Activated gamma-delta T cell treated with anti-CD3 and anti-CD28 coated beads, Interleukin-2, amount 50 U/mL, for 16 hours (primary cell): Measurements from ENCODE around the gene MYO1B.

ENCODE experiments used
- DNase-seq: peaks from one replicate; pipeline ENCODE4 v3.0.0-alpha.2; 2020; ENCODE audit warnings: low read depth

Gene MYO1B

DNA sequence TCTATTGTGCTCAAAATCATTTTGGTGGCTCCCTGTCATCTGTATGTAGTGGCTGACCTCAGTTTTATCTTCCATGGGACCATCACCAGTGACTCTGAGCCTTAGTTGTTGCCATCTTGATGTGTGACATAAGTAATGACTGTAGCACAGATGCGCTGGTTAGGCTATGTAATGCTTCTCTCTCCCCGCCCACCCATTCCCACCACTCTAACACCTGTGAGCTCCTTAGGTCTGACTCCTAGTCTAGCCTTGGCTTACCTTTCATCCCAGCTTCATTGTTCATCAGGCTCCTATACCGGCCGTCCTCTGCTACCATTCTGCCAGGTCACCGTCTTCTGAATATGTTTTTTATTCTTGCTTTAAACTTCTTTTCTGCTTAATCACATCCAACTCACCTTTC, 17.2 kb downstream of the MYO1B start:
- DNase-seq: no peak

DNA sequence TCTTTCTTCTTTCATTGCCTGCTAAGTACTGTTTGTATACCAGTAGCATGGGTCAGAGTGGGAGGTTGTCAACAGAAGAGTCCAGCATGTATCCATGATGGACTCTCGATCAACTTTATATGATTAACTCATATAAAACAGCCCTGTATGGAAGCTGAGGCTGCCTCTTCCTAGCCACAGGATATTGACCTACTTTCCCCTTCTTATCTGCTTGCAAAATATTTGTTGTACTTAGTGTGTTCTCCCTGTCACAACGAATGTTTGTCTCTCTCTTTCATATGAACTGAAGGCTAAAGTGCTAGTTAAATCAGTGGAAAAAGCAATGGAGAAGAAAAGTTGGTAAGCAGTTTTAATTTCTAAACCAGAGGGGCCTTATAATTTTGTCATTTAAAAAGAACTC, 17.8 kb downstream of the MYO1B start:
- no peak for DNase-seq

DNA sequence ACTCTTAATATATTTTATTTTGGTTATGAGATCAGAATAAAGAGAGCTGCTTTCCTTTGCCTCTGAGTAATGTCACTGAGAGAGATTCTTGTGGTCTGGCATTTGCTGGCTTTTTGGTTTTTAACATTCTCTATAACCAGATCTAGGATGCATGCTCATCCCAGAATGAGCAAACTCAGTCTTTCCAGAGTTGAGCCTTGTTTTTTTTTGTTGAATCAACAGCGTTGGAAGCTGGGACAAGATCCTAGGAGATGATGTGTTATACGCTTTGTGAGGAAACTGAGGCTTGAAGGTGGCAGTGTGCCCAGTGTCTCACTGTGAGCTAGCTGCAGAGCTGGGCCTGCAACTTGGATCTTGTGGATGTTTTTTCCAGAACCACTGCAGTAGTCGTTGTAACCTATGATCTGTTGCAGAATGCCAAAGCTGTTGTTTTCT, 19.5 kb downstream of the MYO1B start:
- no peak for DNase-seq

DNA sequence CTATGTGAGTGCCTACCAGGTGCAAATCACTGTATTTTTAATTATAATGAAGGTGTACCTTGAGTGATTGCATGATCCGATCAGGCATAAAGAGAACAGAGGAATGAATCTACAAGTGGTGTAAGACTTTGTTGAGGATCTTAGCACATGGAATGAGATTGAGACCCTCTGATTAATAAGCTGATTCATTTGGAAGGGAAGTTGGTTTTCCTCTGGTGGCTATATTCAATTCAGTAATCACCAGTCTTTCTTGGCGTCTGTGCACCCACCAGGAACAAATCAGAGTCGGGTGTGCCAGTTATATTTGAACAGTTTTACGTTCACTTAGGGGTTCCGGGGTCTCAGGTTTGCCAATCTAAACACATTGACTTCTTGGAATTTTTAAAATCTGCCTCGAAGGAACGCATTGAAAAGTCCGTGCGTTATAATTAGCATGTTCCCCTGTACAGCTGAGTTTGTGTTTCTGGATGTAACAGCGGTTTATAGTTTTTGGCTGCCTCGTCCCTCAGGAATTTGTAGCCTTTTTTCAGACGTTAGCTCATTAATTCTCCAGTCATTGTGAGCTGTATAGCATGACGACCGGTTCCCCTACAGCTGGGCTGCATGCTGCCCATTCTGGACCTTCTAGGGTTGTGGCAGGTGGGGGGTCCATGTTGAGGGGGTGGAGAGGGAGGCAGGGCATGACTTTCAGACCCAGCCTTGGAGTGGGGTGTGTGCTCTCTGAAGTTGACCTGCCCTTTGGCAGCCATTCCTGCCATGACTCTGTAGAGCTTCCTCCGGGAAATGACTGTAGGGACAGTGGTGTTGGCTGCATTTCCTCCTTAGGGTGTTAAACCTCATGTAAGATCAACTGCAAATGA, 20.3 kb downstream of the MYO1B start:
- no peak for DNase-seq

DNA sequence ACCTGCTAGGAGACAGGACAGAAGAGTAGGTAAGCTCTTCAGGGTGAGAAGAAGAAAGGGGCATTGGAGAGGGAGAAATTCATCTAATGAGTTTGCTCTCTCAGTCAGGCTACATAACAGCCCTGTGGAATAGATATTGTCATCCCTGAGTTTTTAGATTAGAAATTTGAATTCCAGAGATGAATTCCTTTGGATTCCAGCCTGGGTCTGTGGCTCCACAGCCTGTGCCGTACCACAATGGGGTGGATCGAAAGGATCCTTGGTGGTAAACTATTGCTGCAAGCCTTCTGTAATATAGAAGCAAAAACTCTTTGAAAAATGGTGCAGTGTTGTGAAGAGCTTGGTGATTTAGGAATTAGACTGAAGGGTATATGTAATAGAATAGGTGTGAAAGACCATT, 21.0 kb downstream of the MYO1B start:
- DNase-seq: no peak

DNA sequence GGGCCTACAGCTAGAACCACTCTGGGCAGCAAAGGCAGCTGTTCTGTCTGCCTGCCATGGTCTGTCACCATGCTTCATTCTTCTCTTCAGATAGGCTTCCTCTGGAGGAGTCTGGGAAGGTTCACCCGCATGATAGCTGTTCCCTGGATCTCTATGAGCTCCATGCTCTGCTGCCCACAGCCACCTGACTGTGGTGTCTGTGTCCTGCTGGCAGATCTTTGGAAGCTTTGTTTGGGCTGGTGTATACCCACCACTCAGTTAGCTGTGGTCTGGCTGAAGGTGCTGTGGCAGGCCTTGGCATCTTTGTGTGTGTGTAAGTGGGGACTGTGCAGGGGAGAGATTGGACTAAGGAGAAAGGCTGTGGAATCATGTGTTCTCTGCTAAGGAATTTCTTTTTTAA, 23.4 kb downstream of the MYO1B start:
- no peak for DNase-seq

DNA sequence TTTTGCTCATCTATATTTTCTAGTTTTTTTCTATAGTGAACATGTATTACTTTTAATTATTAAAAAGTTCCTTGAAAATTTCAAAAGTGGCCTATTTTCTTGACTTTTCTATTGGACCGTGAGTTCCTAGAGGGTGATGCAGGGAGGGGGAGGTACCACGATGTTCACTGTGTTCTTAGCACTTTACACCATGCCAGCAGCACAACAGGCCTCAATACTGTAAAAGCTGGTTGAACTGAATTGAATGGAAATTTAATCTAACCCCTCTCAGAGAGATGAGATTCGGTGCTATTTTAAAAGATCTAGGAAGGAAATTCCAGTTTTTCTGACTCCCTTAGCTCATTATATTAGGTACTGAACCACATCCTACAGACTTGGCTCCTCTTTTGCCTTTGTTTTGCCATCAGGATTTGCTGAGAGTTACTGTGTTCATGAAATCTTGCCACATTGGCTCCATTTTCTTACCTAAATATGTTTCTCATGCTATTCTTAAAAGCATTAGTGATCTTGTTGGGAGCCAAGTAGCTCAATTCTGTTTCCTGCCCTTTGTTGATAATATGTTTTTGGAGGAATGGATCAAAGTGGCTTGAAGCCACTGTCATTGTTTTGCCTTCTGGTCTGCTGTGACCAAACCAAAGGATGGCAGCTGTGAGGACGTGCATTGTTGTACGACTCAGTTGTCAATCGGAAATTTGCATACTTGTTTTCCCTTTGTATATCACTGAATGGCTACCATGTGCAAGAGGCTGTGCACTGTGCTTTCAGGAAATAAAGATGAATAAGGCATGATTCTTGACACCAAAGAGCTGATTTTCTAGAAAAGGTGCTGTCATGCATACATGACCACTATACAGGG, 25.3 kb downstream of the MYO1B start:
- DNase-seq: no peak

DNA sequence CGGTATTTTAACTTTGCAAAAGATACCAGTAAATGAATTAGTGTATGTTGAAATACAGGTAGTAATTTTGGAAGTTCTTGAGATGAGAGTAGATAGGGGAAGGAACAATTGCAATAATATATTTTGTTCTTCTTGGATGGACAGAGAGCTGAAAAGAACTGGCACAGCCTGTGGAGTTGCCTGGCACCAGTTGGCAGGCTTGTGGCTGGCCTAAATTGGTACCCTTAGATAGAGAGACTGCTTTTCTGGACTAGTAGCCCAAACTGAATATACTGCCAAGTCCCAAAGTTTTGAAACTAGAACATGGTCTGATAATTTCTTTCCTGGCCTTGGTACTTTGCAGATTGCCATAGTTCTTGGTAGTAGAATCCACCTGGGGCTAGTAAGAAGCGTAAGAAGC, 26.9 kb downstream of the MYO1B start:
- DNase-seq: no peak

DNA sequence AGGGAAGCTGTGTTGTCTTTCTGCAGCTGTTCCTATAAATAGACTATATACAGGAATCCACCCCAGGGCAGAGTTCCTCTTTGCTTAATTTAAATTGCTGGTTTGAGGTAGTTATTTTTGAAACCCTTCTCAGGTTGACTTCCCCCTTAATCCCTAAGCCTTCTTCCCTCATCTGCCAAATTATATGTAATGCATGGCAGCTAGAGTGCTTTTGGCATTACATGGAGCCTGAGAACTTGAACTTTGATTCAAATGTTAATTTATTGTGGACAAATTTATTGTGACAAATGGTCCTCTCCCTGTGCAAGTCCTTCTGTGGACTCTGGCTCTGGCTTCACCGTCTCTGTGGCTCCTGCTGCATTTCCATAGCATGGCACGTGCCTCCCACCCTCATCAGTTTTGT, 29.2 kb downstream of the MYO1B start:
- no peak for DNase-seq

DNA sequence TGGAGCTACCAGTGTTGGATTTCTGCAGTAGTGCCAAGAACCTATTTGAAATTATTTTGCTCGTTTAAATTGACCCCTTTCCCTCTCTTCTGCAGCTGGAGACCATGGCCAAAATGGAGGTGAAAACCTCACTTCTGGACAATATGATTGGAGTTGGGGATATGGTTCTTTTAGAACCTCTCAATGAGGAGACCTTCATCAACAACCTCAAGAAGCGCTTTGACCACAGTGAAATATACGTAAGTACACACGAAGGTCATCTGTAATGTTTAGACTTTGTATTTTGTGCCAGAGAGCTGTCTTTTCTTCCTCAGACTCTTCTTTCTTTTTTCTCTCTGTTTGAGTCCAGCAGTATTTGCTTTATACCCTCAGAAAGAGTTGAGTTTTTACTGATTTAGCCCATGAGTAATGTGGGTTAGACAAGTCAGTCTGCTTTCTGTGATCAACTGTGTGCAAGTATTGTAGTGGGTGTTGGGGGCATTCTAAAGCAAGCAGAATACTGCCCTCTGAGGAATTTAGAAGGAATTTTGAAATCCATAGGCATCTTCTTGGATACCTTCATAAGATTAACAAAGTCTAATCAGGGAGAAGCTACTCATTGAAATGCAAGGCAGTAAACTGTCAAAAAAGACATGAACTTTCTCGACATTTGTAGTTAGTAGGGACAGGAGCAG, 31.7 kb downstream of the MYO1B start:
- DNase-seq: no peak

DNA sequence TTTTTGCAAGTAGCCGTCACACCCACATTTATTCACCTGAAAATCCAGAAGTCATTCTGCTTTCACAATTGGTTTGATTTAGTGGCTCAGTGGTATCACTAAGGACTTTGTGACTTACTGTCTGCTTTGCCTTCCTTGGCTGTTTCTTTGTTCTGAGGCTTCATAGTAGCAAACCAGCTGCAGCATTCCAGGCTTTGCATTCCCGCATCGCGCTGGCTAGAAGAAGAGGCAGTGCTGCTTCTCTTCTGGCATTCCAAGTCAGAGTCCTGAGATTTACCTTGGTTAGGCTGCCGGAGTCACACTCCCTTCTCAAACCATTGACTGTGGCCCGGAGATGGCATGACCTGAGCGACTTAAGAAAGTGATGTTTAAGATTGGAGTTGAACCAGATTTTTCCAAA, 35.1 kb downstream of the MYO1B start:
- no peak for DNase-seq

DNA sequence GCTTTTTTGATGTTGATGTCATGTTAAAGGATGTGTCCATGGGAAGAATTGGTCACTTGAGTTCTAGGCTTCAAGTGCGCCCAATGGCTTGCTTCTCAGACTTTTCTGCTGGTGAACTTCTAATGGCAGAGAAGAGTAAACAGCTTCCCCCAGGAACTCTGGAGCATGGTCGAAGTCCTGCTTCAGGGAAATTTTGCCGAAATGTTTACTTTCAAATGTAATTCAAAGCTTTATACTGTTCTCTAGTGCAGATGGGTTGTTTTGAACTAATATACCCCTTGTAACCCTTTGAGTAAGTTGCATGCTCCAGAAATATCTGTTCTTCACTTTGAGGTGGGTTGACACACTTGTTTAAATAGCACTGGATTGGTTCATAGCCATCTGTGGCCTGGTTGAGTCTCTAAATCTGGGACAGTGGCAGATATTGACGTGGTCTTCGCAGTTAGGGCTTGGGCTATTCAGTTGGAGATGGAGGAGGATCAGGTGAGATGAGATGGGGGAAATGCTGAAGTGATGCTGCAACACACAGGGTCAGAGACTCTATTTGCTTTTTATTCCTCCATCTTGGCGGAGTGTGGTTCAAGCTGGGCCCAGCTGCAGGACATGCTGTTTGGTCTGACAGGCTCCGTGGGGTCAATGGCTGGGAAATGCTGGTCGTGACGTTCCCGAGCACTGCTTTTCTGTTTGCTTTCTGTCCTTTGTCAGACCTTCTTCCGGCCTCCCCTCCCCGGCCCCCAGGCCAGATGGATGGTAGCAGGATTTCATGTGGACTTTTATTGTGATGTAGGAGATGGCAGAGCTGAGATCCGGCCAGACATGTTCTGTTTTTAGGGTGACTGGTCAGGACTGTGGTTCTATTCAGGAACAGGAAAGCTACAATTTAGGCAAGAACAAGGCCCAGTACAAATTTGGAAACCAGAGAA, 35.9 kb downstream of the MYO1B start:
- DNase-seq: no peak

DNA sequence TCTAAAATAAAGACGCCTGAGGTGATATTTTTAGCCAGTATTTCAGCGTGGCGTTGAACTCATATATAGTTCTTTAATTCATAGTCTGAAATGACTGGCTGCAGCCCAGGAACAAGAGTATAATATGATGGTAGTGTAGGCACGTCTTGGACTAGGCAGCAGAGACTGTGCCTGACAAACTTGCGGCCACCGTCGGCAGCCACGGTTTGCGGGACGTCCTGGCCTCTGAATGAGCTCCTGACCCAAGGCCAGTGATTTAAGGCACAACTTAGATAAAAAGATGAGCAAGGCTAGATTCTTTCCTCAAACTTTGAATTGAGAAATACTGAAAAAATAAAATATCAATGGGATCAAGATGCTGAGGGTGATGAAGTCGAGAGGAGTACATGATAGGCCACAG, 40.0 kb downstream of the MYO1B start:
- no peak for DNase-seq

DNA sequence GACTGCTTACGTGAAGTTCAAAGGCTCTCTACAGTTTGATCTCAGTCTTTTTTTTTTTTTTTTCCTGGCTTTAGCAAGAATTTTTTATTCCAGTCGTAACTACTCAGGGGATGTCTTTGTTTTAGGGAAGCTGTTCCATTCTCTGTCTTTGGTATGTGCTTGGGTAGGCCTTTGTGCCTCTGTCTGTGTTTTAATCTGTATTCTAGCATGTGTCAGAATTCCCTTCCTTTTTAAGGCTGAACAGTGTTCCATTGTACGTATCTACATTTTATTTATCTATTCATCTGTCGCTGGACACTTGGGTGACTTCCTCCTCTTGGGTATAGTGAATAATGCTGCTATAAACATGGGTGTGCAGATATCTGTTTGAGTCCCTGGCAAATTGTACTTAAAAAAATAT, 42.6 kb downstream of the MYO1B start:
- DNase-seq: no peak

DNA sequence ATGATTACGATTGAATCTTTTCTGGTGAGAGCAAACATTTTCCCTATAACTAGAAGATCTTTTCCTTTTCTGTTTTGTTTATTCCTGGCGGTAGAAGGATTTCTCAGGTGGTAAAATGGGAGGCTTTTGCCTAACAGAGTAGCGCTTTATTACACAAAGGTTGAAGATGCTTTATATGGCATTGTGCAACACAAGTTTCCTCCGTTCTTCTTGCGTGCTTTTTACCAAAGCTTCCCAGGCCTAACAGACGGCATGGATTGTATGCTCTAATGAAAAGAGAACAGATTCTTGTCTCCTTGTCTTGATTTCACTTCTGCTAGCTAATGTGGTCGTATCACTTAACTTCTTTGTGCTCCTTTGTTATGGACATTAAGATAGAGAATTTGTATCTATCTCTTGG, 43.8 kb downstream of the MYO1B start:
- no peak for DNase-seq

DNA sequence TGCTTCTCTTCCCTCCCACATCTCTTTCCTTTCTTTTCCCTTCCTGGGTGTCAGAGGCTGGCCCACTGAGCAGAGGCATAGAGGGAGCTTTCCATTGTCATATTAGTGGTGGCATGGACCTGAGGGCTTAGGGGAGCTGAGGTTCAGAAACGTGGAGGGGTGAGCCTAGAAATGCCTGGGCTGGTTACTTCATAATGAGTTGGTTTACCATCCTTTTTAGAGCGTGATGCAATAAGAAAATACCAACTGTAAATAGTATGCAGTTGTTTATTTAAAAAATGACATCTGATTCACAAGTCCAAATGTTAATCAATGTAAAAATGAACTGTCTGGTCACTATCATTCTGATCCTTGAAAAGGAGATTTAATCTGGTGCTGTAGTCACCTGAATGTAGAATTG, 46.3 kb downstream of the MYO1B start:
- DNase-seq: no peak

DNA sequence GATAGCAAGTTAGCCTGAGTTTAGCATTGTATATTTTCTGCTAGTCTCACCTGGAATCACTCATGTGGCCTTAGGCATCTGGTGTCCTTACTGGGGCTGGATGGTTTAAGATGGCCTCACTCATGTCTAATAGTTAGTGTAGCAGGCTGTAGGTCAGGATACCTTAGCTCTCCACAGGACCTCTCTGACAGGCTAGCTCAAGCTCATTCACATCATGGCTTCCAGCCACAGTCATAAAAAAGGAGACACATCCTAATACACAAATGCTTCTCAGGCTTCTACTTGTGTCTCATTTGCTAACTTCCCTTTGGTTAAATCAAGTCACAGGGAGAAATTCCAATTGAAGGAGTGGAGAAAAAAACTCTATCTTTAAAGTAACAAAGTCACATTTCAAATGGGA, 47.7 kb downstream of the MYO1B start:
- no peak for DNase-seq

DNA sequence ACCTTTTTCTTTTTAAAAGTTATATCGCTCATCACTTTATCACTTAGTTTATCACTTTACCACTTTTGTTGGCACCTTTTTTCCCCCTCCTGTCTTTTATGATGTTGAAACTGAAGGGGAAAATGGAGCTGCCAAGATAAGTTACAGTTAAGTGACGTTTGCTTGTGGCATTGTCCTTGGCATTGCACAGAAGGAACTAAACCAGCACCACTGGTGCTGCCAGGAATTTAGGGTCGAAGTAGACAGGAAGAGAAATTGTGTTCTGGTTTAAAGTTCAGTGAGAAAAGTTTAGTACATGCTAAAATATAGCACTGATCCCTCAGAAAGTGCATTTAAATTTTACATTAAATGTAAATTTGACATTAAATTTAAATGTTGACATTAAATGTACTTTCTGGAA, 49.9 kb downstream of the MYO1B start:
- DNase-seq: no peak

DNA sequence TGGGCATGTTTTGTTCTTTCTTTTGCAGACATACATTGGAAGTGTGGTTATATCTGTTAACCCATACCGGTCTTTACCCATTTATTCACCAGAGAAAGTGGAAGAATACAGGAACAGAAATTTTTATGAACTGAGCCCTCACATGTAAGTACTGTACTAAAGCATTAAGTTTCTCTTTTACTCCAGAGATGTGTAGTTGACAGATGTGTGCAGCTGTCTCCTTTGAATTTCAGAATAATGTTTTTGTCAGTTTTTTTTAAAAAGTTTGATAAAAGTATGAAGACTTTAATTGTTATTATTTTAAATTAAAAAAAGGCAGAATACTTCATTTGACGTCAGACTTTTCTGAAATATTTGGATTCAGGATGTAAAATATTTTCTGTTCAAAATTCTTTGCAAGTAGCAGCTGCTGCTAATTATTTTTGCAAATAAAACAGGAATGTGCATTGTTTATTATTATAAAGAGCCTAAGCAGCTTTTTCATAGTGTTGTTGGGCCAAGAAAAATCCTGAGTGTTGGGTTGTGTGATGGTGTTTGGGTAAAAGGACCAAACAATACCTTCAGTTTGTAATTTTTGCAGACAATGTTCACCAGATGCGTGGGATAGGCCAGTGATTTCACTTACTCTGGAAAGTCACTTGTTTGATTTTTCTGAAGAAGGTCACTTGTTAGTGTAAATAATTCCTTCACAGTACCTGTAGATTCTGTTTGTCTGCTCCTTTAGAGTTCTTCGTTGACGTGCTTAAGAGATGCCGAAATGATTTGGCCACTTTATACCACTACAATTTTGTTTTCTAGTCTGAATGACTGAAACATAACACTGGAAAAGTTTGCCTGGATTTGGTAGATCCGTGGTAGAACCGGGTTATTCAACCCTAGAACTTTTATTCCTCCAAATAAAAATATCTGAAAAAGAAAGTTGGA, 51.1 kb downstream of the MYO1B start:
- no peak for DNase-seq

DNA sequence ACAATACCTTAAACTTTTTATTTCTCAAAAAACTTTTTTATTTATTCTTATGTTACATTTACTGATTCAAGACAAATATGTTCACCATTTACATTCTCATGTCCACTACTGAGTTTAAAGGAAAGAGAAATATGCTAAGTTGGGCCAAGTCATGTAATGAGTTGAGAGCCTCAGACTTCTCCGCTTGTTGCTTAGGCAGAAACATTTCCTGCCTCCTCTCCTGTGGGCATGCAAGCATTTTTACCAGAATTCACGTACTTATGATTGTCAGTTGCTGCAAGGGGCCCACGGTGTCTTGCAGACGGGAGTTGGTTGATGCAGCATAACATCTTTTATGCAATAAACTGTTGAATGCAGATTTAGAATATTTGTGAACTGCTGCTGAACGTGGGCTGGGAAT, 51.8 kb downstream of the MYO1B start:
- no peak for DNase-seq

DNA sequence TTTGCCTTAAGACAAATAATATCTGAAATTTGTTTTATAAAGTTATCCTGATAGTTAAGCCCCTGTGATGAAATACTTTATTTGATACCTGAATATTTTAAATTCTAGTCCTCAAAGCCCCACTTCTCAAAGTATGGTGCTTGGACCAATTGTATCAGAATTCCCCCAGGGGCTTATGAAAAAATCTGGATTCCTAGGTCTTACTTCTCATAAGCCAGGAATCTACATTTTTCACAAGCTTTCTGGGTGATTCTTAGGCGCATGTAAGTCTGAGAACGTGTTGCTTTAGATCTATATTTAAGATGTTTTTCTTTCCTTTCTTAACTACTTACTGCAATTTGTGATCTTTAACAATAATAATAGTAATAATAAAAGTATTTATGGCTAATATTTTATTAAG, 53.1 kb downstream of the MYO1B start:
- DNase-seq: no peak
